Psoas muscle (tissue), 8 donors: ENCODE results near the gene SALL3. TPM values are rescaled to one million over a fixed set of nuclear protein-coding genes. Genes with fewer than 3 reads are reported as not detected.

Experiments
- ATAC-seq, 4 donors: fragments of 200-7000 bp; cut with Tn5 transposase; one replicate each; pipeline ENCODE4 v1.9.1; 2020; ENCODE audit warnings: moderate library complexity in 3 of 4, mild to moderate bottlenecking in 2 of 4
- DNase-seq, 2 donors: peaks; one replicate each; pipeline ENCODE4 v3.0.0-alpha.2; 2020
- H3K27ac ChIP-seq: fragments of 200-600 bp; one replicate; pipeline ENCODE4 v1.8.0; 2022
- H3K27me3 ChIP-seq, 3 donors: fragments of 200-600 bp in 1 of 3; one replicate each; pipeline versions ENCODE4 v1.6.1 to v1.8.0; 2013 to 2022; ENCODE audit warnings: low read length in 2 of 3, mild to moderate bottlenecking in 2 of 3, moderate library complexity in 1 of 3; ENCODE audit not compliant: insufficient read depth in 3 of 3
- H3K36me3 ChIP-seq, 2 donors: fragments of 200-600 bp in 1 of 2; one replicate each; pipeline versions ENCODE4 v1.6.1 to v1.8.0; 2013 to 2022; ENCODE audit warnings: low read depth in 1 of 2, mild to moderate bottlenecking in 1 of 2, moderate library complexity in 1 of 2; ENCODE audit not compliant: insufficient read depth in 1 of 2
- H3K4me1 ChIP-seq: fragments of 200-600 bp; one replicate; pipeline ENCODE4 v1.8.0; 2022
- H3K4me3 ChIP-seq: fragments of 200-600 bp; one replicate; pipeline ENCODE4 v1.8.0; 2022; ENCODE audit warnings: mild to moderate bottlenecking
- H3K9me3 ChIP-seq: fragments of 200-600 bp; one replicate; pipeline ENCODE4 v1.8.0; 2022
- CTCF ChIP-seq: fragments of 200-600 bp; IDR thresholded peaks from one replicate; pipeline ENCODE4 v1.8.0; 2022; ENCODE audit warnings: antibody characterized with exemption
- WGBS, 3 donors: extraction: QIAGEN DNeasy Blood & Tissue Kit; methylation state at CpG; one replicate each; pipeline versions ENCODE4 v1.1.6 to v1.1.7; 2013; 5-methylcytosine and 5-hydroxymethylcytosine counted together
- intact Hi-C, 2 donors: fragments of 100-400 bp; cut with DNase I; formaldehyde crosslinking; loops; one replicate each; pipeline versions ENCODE4 v1.11.0 to v1.14.2; 2022
- polyA plus RNA-seq, 3 donors: library from polyadenylated mRNA; stranded (reverse); fragments of 200-250 nt; gene quantifications; one replicate each; pipeline ENCODE4 v1.2.3, GENCODE V29; 2013
- total RNA-seq, 4 donors: library from RNA; stranded (reverse); fragmentation: NEBNext Ultra II Directional in 2 of 4; extraction: Animal tissue kit (Norgen Biotek cat#: 25700) in 2 of 4; gene quantifications; one replicate each; pipeline versions ENCODE4 v1.2.1 to v1.2.4, GENCODE V29; 2021 to 2023
- donor health status: healthy with polysubstance abuse.
- donor health status: DM: no; HTN: no; CAD: no; lungs with moderate emphysema.
- donor health status: Bipolar disorder and iron deficiency.
- donor health status: healthy.
- donor health status: DM: yes; HTN: yes; CAD: no.
- donor health status: DM: no; HTN: no; CAD: no.
- donor health status: DM: no; HTN: no; CAD: no.
- donor health status: DM: yes; HTN: yes; CAD: no.

Gene SALL3
- total and polyA plus RNA-seq, 7 donors, result 0.01 to 0.32 TPM; not detected in 5

- Histone ChIP-seq H3K27me3 (peaks cover 0 to 8% (median 6%) of the 10 kb centered on the region in 3 donors), H3K4me1 (no peaks in the 10 kb centered on the region), H3K9me3 (no peaks in the 10 kb centered on the region), H3K4me3 (no peak overlapping the region), H3K36me3 (no peaks in the 10 kb centered on the region), H3K27ac (no peak overlapping the region)
- intact Hi-C loops, result no loop called here
- WGBS, 3 donors, result 80 to 82% (median 81%) methylated on average over 8 of the region's 8 CpGs
- TF ChIP-seq CTCF, result no peak
- no peak for ATAC-seq
- DNase-seq, result no peak
Observed at GRCh38 chr18:78999939-79000338, 20.3 kb downstream of the SALL3 start.

- WGBS, 3 donors, result 85 to 89% (median 87%) methylated on average over 13 of the region's 13 CpGs
- H3K27me3 ChIP-seq, result peaks cover 0 to 8% (median 4%) of the 10 kb centered on the region in 3 donors
- no peaks in the 10 kb centered on the region for H3K4me1 ChIP-seq
- intact Hi-C loops, result no loop called here
- no peak for TF ChIP-seq CTCF
- H3K27ac ChIP-seq, result no peak overlapping the region
- H3K36me3 ChIP-seq, result no peaks in the 10 kb centered on the region
- DNase-seq, result no peak
- no peak for ATAC-seq
- H3K4me3 ChIP-seq, result no peak overlapping the region
- H3K9me3 ChIP-seq, result no peaks in the 10 kb centered on the region
Observed at GRCh38 chr18:79000997-79001396, 21.4 kb downstream of the SALL3 start.

- H3K9me3 ChIP-seq, result no peaks in the 10 kb centered on the region
- no peak overlapping the region for H3K27ac ChIP-seq
- no peak for TF ChIP-seq CTCF
- H3K27me3 ChIP-seq, result peaks cover 0 to 5% (median 5%) of the 10 kb centered on the region in 3 donors
- DNase-seq (no peak), ATAC-seq (no peak)
- no peaks in the 10 kb centered on the region for H3K36me3 ChIP-seq
- intact Hi-C loops, result no loop called here
- H3K4me1 ChIP-seq, result no peaks in the 10 kb centered on the region
- 91 to 97% (median 96%) methylated on average over 27 to 28 of the region's 28 CpGs for WGBS, 3 donors
- H3K4me3 ChIP-seq, result no peak overlapping the region
Observed at GRCh38 chr18:79005653-79006052, 26.0 kb downstream of the SALL3 start.

- no peaks in the 10 kb centered on the region for H3K36me3 ChIP-seq
- H3K27ac ChIP-seq, result no peak overlapping the region
- no peaks in the 10 kb centered on the region for H3K4me1 ChIP-seq
- no peak overlapping the region for H3K4me3 ChIP-seq
- intact Hi-C loops, result no loop called here
- 86 to 94% (median 87%) methylated on average over 65 to 67 of the region's 67 CpGs for WGBS, 3 donors
- no peak for TF ChIP-seq CTCF
- no peak for ATAC-seq
- no peak for DNase-seq
- no peaks in the 10 kb centered on the region for H3K9me3 ChIP-seq
- H3K27me3 ChIP-seq, result peaks cover 0 to 5% (median 5%) of the 10 kb centered on the region in 3 donors
Observed at GRCh38 chr18:79006106-79006795, 26.6 kb downstream of the SALL3 start.

- Histone ChIP-seq H3K4me1 (no peaks in the 10 kb centered on the region), H3K27ac (no peak overlapping the region), H3K9me3 (no peaks in the 10 kb centered on the region), H3K36me3 (no peaks in the 10 kb centered on the region), H3K27me3 (peaks cover 0 to 5% (median 5%) of the 10 kb centered on the region in 3 donors), H3K4me3 (no peak overlapping the region)
- WGBS, 3 donors, result 89 to 92% (median 91%) methylated on average over 9 of the region's 9 CpGs
- intact Hi-C loops, result no loop called here
- no peak for DNase-seq
- TF ChIP-seq CTCF, result no peak
- no peak for ATAC-seq
Observed at GRCh38 chr18:79007440-79007839, 27.8 kb downstream of the SALL3 start.
